Stimulated activated naive CD8-positive, alpha-beta T cell treated with anti-CD3 and anti-CD28 coated beads, Interleukin-15, Interleukin-2, amounts not matched to agents 100 ng/mL and 50 ng/mL, for 24 hours (primary cell): ENCODE data around the gene KLHL40.

ENCODE experiments used
- H3K27ac Mint-ChIP-seq: one replicate; pipeline ENCODE4 v1.8.0; 2021; ENCODE audit warnings: mild to moderate bottlenecking, mixed read lengths
- H3K27me3 Mint-ChIP-seq: one replicate; pipeline ENCODE4 v1.8.0; 2021; ENCODE audit warnings: mixed read lengths
- H3K36me3 Mint-ChIP-seq: one replicate; pipeline ENCODE4 v1.8.0; 2021; ENCODE audit warnings: low read depth, mixed read lengths
- H3K4me1 Mint-ChIP-seq: one replicate; pipeline ENCODE4 v1.8.0; 2021; ENCODE audit warnings: low read depth, mixed read lengths
- H3K4me3 Mint-ChIP-seq: one replicate; pipeline ENCODE4 v1.8.0; 2021; ENCODE audit warnings: mild to moderate bottlenecking, mixed read lengths
- H3K9me3 Mint-ChIP-seq: one replicate; pipeline ENCODE4 v1.8.0; 2021; ENCODE audit warnings: mixed read lengths

The KLHL40 gene

GRCh38 chr3:42736081-42736480, 50.7 kb downstream of the KLHL40 start:
- Mint-ChIP-seq H3K36me3 (no peaks in the 10 kb centered on the region), H3K9me3 (no peaks in the 10 kb centered on the region), H3K4me1 (peaks cover 3% of the 10 kb centered on the region), H3K27me3 (no peaks in the 10 kb centered on the region), H3K4me3 (no peak overlapping the region), H3K27ac (no peak overlapping the region)

DNA sequence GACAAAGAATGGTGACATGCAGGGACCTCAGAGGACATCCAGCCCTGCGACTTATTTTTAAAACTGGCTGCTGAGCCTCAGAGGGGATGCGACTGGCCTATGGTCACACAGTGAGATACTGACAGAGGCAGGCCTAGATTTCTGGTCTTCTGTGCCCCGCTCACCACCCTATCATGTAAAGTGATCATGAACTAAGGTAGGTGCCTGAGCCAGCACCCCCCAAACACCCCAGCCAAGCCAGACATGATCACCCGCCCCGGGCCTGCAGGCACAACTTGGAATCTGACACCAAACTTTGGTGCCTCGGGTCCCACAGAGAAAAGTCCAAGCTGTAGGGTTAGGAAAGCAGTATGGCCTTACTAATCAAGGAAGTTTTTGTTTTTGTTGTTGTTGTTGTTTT, 51.2 kb downstream of the KLHL40 start:
- peaks cover 3% of the 10 kb centered on the region for H3K4me1 Mint-ChIP-seq
- no peaks in the 10 kb centered on the region for H3K36me3 Mint-ChIP-seq
- H3K4me3 Mint-ChIP-seq: no peak overlapping the region
- H3K9me3 Mint-ChIP-seq: no peaks in the 10 kb centered on the region
- H3K27ac Mint-ChIP-seq: no peak overlapping the region
- no peaks in the 10 kb centered on the region for H3K27me3 Mint-ChIP-seq

GRCh38 chr3:42739401-42740158, 54.2 kb downstream of the KLHL40 start:
- H3K9me3 Mint-ChIP-seq: no peaks in the 10 kb centered on the region
- peaks cover 3% of the 10 kb centered on the region for H3K4me1 Mint-ChIP-seq
- H3K36me3 Mint-ChIP-seq: no peaks in the 10 kb centered on the region
- no peak overlapping the region for H3K4me3 Mint-ChIP-seq
- no peak overlapping the region for H3K27ac Mint-ChIP-seq
- no peaks in the 10 kb centered on the region for H3K27me3 Mint-ChIP-seq

DNA sequence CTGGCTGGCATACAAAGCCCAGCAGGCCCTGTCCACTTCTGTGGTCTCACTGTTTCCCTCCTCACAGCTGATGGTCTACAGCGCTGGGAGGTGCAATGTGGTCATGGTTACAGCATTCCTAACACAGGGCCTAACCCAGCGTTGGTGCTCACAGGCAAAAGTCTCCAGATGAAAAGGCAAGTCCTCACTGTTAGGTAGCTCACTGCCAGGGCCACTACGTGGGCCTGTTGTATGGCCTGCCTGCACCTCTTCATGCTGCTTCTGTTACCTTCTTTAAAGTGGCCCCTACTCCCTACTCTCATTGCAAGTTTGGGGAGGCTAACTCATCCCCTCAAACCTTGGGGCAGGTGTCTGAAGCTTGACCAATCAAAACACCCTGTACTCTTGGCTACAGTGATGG, 56.5 kb downstream of the KLHL40 start:
- H3K36me3 Mint-ChIP-seq: no peaks in the 10 kb centered on the region
- H3K27me3 Mint-ChIP-seq: no peaks in the 10 kb centered on the region
- no peak overlapping the region for H3K27ac Mint-ChIP-seq
- no peaks in the 10 kb centered on the region for H3K9me3 Mint-ChIP-seq
- H3K4me3 Mint-ChIP-seq: no peak overlapping the region
- peaks cover 3% of the 10 kb centered on the region for H3K4me1 Mint-ChIP-seq
